Measurements from ENCODE around the gene OLIG1. TPM values are rescaled to one million over a fixed set of nuclear protein-coding genes. Genes with fewer than 3 reads are reported as not detected.

OLIG1 gene
- total RNA-seq, 1 experiment from 2014 or later = not detected

DNA sequence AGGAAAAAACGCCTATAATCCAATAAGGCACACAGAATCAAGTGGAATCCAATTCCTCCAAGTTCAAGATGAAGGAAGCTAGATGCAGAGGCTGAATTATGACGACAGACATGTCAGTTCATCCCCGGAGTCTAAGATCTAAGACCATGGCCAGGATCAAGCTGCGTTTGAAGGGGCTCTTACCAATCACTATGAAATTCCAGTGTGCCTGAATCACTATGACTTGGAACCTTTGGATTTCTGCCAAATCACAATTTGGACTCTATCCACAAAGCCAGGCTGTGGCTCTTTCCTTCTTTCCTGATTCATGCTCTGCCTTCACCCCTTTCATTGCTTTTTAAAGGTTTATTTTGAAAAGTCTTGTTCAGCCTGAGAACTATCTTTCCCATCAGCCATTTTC is 27.1 kb upstream of the OLIG1 start:
- TF ChIP-seq CTCF (IDR thresholded peaks at IDR 0.05; ENCODE audit: unreplicated experiment) = no peak
- intact Hi-C loops (cut with micrococcal nuclease) = no loop called here
- Mint-ChIP-seq H3K4me3 (ENCODE audit: unreplicated experiment) (no peak overlapping the region), H3K27me3 (ENCODE audit: insufficient read depth, unreplicated experiment) (peaks cover 37% of the 10 kb centered on the region), H3K4me1 (ENCODE audit: insufficient read depth, unreplicated experiment) (peaks cover 13% of the 10 kb centered on the region), H3K27ac (ENCODE audit: low read depth, unreplicated experiment) (no peak overlapping the region), H3K9me3 (ENCODE audit: unreplicated experiment) (no peaks in the 10 kb centered on the region), H3K36me3 (ENCODE audit: insufficient read depth, unreplicated experiment) (no peaks in the 10 kb centered on the region)
- no TSS peak for BruUV-seq (replicated peaks)
- ChIA-PET CTCF (interaction anchor here (1.4 kb wide), 1 partner anchor 84 kb away, joined by 3 read pairs; no protein-coding TSS in a partner anchor), POLR2A (interaction anchor here (1.7 kb wide), 1 partner anchor 16 kb away, joined by 6 read pairs; no protein-coding TSS in a partner anchor)
- peak; percentile 91 for DNase-seq (ENCODE audit: unreplicated experiment)

DNA sequence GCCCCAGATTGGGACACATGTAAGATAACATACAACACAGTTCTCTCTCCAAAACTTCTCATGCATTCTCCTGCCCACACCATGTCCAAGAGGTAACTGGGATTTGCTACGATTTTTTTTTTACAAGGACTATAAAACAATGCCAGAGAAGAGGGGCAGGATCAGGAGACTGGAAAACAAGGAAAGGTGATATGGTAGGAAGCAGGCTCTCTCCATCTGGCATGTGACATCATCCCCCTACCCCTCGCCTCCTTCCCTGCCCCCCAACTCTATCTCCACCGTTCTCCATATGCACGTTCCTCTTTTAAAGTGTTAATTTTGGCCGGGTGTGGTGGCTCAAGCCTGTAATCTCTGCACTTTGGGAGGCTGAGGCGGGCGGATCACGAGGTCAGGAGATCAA is 23.5 kb upstream of the OLIG1 start:
- H3K27ac Mint-ChIP-seq (ENCODE audit: low read depth, unreplicated experiment) = no peak overlapping the region
- peaks cover 48% of the 10 kb centered on the region for H3K27me3 Mint-ChIP-seq (ENCODE audit: insufficient read depth, unreplicated experiment)
- CTCF ChIA-PET = no interaction called here
- intact Hi-C loops (cut with micrococcal nuclease) = no loop called here
- H3K9me3 Mint-ChIP-seq (ENCODE audit: unreplicated experiment) = no peaks in the 10 kb centered on the region
- peaks cover 13% of the 10 kb centered on the region for H3K4me1 Mint-ChIP-seq (ENCODE audit: insufficient read depth, unreplicated experiment)
- POLR2A ChIA-PET = interaction anchor here (1.1 kb wide), 1 partner anchor 45 kb away, joined by 3 read pairs; no protein-coding TSS in a partner anchor
- no peak for TF ChIP-seq CTCF (IDR thresholded peaks at IDR 0.05; ENCODE audit: unreplicated experiment)
- BruUV-seq (replicated peaks) = no TSS peak
- DNase-seq (ENCODE audit: unreplicated experiment) = no peak
- no peaks in the 10 kb centered on the region for H3K36me3 Mint-ChIP-seq (ENCODE audit: insufficient read depth, unreplicated experiment)
- H3K4me3 Mint-ChIP-seq (ENCODE audit: unreplicated experiment) = no peak overlapping the region

DNA sequence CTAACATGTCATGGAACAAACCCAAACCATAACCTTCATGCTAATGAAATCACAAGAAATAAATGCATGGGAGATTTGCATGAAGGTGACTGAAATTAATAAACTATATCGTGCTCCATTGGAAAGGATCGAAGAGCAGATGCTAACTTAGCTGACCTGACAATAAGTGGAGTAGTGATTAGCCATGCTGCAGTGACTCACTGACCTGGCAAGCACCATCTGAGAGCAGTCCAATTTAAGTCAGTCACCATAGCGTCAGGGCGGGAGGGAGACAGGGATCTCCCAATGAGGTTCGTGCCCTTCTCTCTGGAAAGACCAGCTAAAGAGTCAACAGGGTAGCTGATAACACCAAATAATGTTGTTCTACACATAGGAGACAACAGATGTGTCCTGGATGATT is 22.7 kb upstream of the OLIG1 start:
- no peaks in the 10 kb centered on the region for H3K36me3 Mint-ChIP-seq (ENCODE audit: insufficient read depth, unreplicated experiment)
- BruUV-seq (replicated peaks) = no TSS peak
- POLR2A ChIA-PET = interaction anchor here (0.7 to 1.3 kb wide), 2 partner anchors 12 to 40 kb away, joined by 3 to 5 read pairs; no protein-coding TSS in a partner anchor
- no peaks in the 10 kb centered on the region for H3K9me3 Mint-ChIP-seq (ENCODE audit: unreplicated experiment)
- H3K4me1 Mint-ChIP-seq (ENCODE audit: insufficient read depth, unreplicated experiment) = peaks cover 13% of the 10 kb centered on the region
- no peak for TF ChIP-seq CTCF (IDR thresholded peaks at IDR 0.05; ENCODE audit: unreplicated experiment)
- intact Hi-C loops (cut with micrococcal nuclease) = no loop called here
- CTCF ChIA-PET = interaction anchor here (0.8 kb wide), 1 partner anchor 276 kb away, joined by 3 read pairs; the partner anchor contains the start of gene PAXBP1
- peak; percentile 77 for DNase-seq (ENCODE audit: unreplicated experiment)
- no peak overlapping the region for H3K27ac Mint-ChIP-seq (ENCODE audit: low read depth, unreplicated experiment)
- no peak overlapping the region for H3K4me3 Mint-ChIP-seq (ENCODE audit: unreplicated experiment)
- H3K27me3 Mint-ChIP-seq (ENCODE audit: insufficient read depth, unreplicated experiment) = peaks cover 48% of the 10 kb centered on the region

DNA sequence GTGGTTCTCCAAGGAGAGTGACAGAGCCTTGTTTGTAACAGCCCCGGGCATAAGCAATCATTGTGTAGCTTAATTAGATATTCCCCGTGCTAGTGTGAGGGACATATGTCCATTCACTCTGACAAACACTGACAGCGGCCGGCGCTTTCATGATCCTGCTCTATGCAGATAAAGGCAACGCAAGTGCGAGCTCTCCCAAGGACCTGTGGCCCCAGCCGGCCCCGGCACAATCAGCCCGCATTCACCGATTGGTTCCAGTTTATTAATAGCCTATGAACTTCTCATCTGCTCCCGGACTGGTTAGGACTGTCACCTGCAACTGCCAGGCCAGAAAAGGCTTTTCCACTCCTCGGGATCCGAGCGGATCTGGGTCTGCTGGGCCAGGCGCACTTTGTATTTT is 18.0 kb upstream of the OLIG1 start:
- no peaks in the 10 kb centered on the region for H3K36me3 Mint-ChIP-seq (ENCODE audit: insufficient read depth, unreplicated experiment)
- no peaks in the 10 kb centered on the region for H3K9me3 Mint-ChIP-seq (ENCODE audit: unreplicated experiment)
- intact Hi-C loops (cut with micrococcal nuclease) = no loop called here
- no TSS peak for BruUV-seq (replicated peaks)
- H3K27me3 Mint-ChIP-seq (ENCODE audit: insufficient read depth, unreplicated experiment) = peaks cover 33% of the 10 kb centered on the region
- H3K27ac Mint-ChIP-seq (ENCODE audit: low read depth, unreplicated experiment) = no peak overlapping the region
- POLR2A ChIA-PET = no interaction called here
- no peak for TF ChIP-seq CTCF (IDR thresholded peaks at IDR 0.05; ENCODE audit: unreplicated experiment)
- H3K4me1 Mint-ChIP-seq (ENCODE audit: insufficient read depth, unreplicated experiment) = peaks cover 5% of the 10 kb centered on the region
- H3K4me3 Mint-ChIP-seq (ENCODE audit: unreplicated experiment) = no peak overlapping the region
- no peak for DNase-seq (ENCODE audit: unreplicated experiment)
- CTCF ChIA-PET = no interaction called here

Data from MCF 10A (cell line).